K562 (cell line): ENCODE results near the gene GALM. TPM values are rescaled to one million over a fixed set of nuclear protein-coding genes. Genes with fewer than 3 reads are reported as not detected.
A peak's percentile ranks its signal among the peaks of the same experiment; 100 is the strongest.

ENCODE experiments used
- ATAC-seq: fragments of 200-7000 bp; cut with Tn5 transposase; 3 replicates; pipeline ENCODE4 v1.9.1; 2020; ENCODE audit warnings: moderate library complexity
- BruUV-seq: library from RNA; stranded (reverse); fragments of 400-500 nt; replicated peaks from 2 replicates; lab custom pipeline; 2021; lab: Mats Ljungman, UMichigan
- CTCF ChIA-PET: fragments of 300-600 bp; formaldehyde crosslinking; extraction: SDS; loops from one replicate; lab custom pipeline; 2021; ENCODE audit warnings: low intra/inter-chr PET ratio; lab: Yijun Ruan, JAX
- POLR2A ChIA-PET: fragments of 300-600, 350-650 bp; sonication (Branson Sonifier 250); formaldehyde crosslinking; extraction: SDS; loops from one replicate; lab custom pipeline; 2021; ENCODE audit warnings: antibody characterized with exemption, inconsistent platforms; lab: Yijun Ruan, JAX
- DNase-seq, 4 experiments: peaks; one replicate each; pipeline versions ENCODE4 v3.0.0 to v3.0.0-alpha.2; 2011 to 2018; ENCODE audit warnings: low spot score in 3 of 4, mixed read lengths in 3 of 4; ENCODE audit errors: extremely low read depth in 1 of 4
- FAIRE-seq: peaks from 2 replicates; lab custom pipeline; 2011; peaks lifted over from hg19 to GRCh38; lab: Jason Lieb, UNC
- H2AFZ ChIP-seq: 2 replicates; pipeline ENCODE4 v1.6.0; 2011; ENCODE audit warnings: low read depth, low read length, control low read depth, inconsistent platforms
- H3K27ac ChIP-seq: fragments of 200-600 bp; 3 replicates; pipeline ENCODE4 v1.8.0; 2011; ENCODE audit warnings: low read depth, mild to moderate bottlenecking, control low read depth, inconsistent platforms, low read length, moderate library complexity, mixed read lengths; ENCODE audit errors: extremely low read depth
- H3K27me3 ChIP-seq, 2 experiments: fragments of 300-600 bp in 1 of 2; 2 replicates in 1 of 2; 3 replicates in 1 of 2; pipeline versions ENCODE4 v1.6.0 to v1.8.0; 2011; ENCODE audit warnings: inconsistent platforms in 2 of 2, low read length in 2 of 2, mild to moderate bottlenecking in 1 of 2, mixed read lengths in 1 of 2, moderate library complexity in 1 of 2; ENCODE audit not compliant: control insufficient read depth in 2 of 2, insufficient read depth in 2 of 2
- H3K36me3 ChIP-seq: fragments of 300-600 bp; 3 replicates; pipeline ENCODE4 v1.8.0; 2011; ENCODE audit warnings: mild to moderate bottlenecking, low read length, inconsistent platforms; ENCODE audit not compliant: control insufficient read depth, insufficient read depth
- H3K4me1 ChIP-seq, 2 experiments: fragments of 200-600 bp in 1 of 2; replicated peaks in 1 of 2; 2 replicates in 1 of 2; 3 replicates in 1 of 2; pipeline versions ENCODE4 v1.5.1 to v1.8.0; 2011; ENCODE audit warnings: inconsistent platforms in 2 of 2, low read length in 2 of 2, mild to moderate bottlenecking in 1 of 2, mixed read lengths in 1 of 2, moderate library complexity in 1 of 2; ENCODE audit not compliant: control insufficient read depth in 2 of 2, insufficient read depth in 2 of 2
- H3K4me2 ChIP-seq: 2 replicates; pipeline ENCODE4 v1.6.1; 2011; ENCODE audit warnings: low read length, control low read depth, inconsistent platforms, mixed read lengths; ENCODE audit not compliant: insufficient read depth
- H3K4me3 ChIP-seq: fragments of 200-600 bp; sonication (generic), shearing (Covaris generic); 2 replicates; pipeline ENCODE4 v1.5.1; 2016; ENCODE audit warnings: control low read depth, inconsistent platforms
- H3K79me2 ChIP-seq: fragments of 200-600 bp; 3 replicates; pipeline ENCODE4 v1.8.0; 2011; ENCODE audit warnings: low read length, inconsistent platforms; ENCODE audit not compliant: control insufficient read depth, insufficient read depth
- H3K9ac ChIP-seq, 2 experiments: 2 replicates each; pipeline versions ENCODE4 v1.6.0 to v1.6.1; 2011; ENCODE audit warnings: low read depth in 2 of 2, low read length in 2 of 2, control low read depth in 1 of 2, inconsistent platforms in 1 of 2, mild to moderate bottlenecking in 1 of 2, mixed read lengths in 1 of 2; ENCODE audit not compliant: insufficient read depth in 1 of 2
- H3K9me1 ChIP-seq: one replicate; pipeline ENCODE4 v1.6.0; 2011; ENCODE audit warnings: inconsistent platforms, mild to moderate bottlenecking, low read length, moderate library complexity; ENCODE audit not compliant: control insufficient read depth, insufficient read depth
- H3K9me3 ChIP-seq: replicated peaks from 2 replicates; pipeline ENCODE4 v1.5.1; 2011; ENCODE audit warnings: low read depth, low read length, inconsistent platforms; ENCODE audit not compliant: control insufficient read depth, insufficient read depth
- H4K20me1 ChIP-seq: replicated peaks from 2 replicates; pipeline ENCODE4 v1.6.1; 2011; ENCODE audit warnings: low read length, inconsistent platforms, mixed read lengths; ENCODE audit not compliant: control insufficient read depth, insufficient read depth
- MYBL2 ChIP-seq, 2 experiments: fragments of 450-650 bp in 1 of 2; sonication (generic) in 1 of 2; formaldehyde crosslinking in 1 of 2; IDR thresholded peaks; 2 replicates each; pipeline versions ENCODE4 v1.6.1 to v1.8.1; 2017 to 2022; ENCODE audit warnings: borderline replicate concordance in 1 of 2, inconsistent platforms in 1 of 2, low read depth in 1 of 2, mild to moderate bottlenecking in 1 of 2, missing genetic modification reagents in 1 of 2, moderate library complexity in 1 of 2
- RBM14 ChIP-seq: fragments of 200-400 bp; formaldehyde crosslinking; IDR thresholded peaks from 2 replicates; pipeline ENCODE4 v1.6.1; 2018; ENCODE audit warnings: low read depth, mild to moderate bottlenecking, low read length, moderate library complexity, borderline replicate concordance; ENCODE audit not compliant: insufficient read depth
- RBM25 ChIP-seq: fragments of 200-400 bp; formaldehyde crosslinking; IDR thresholded peaks from 2 replicates; pipeline ENCODE4 v1.6.1; 2018; ENCODE audit warnings: low read length, low read depth, moderate library complexity; ENCODE audit not compliant: severe bottlenecking
- RCOR1 ChIP-seq, 2 experiments: IDR thresholded peaks; 2 replicates each; pipeline ENCODE4 v1.6.1; 2012; ENCODE audit warnings: low read depth in 2 of 2, low read length in 2 of 2, borderline replicate concordance in 1 of 2, improper control_type of control experiment in 1 of 2
- TAF7 ChIP-seq: fragments of 450-650 bp; IDR thresholded peaks from 2 replicates; pipeline ENCODE4 v1.6.1; 2016; ENCODE audit warnings: missing genetic modification characterization, missing compliant biosample characterization
- TEAD4 ChIP-seq, 2 experiments: sonication (generic) in 1 of 2; formaldehyde crosslinking in 1 of 2; IDR thresholded peaks; 2 replicates each; pipeline versions ENCODE4 v1.6.1 to v1.8.0; 2012 to 2022; ENCODE audit warnings: borderline replicate concordance in 1 of 2, inconsistent platforms in 1 of 2, low read length in 1 of 2, mild to moderate bottlenecking in 1 of 2, missing genetic modification reagents in 1 of 2
- ZNF121 ChIP-seq: sonication (generic); formaldehyde crosslinking; conservative IDR thresholded peaks from 2 replicates; pipeline ENCODE4 v1.8.0; 2022; ENCODE audit warnings: missing genetic modification reagents
- ZNF507 ChIP-seq: conservative IDR thresholded peaks from 2 replicates; pipeline ENCODE4 v1.6.1; 2017; ENCODE audit warnings: missing genetic modification characterization, missing compliant biosample characterization
- WGBS: fragments of 100-300 bp; shearing (Covaris generic); methylation state at CpG from one replicate; pipeline ENCODE4 v1.1.6; 2016; ENCODE audit warnings: low coverage, mixed read lengths; ENCODE audit not compliant: insufficient coverage; ENCODE audit errors: missing lambda C conversion rate; 5-methylcytosine and 5-hydroxymethylcytosine counted together
- in situ Hi-C: fragments of 300-500 bp; cut with MboI; formaldehyde crosslinking; loops from 4 replicates; pipeline ENCODE4 v1.15.0; 2018; ENCODE audit warnings: inconsistent platforms, mixed read lengths
- intact Hi-C: fragments of 100-400 bp; cut with micrococcal nuclease; formaldehyde crosslinking; loops from 2 replicates; pipeline ENCODE4 v1.14.2; 2022
- polyA plus RNA-seq, 8 experiments: library from polyadenylated mRNA; depleted of rRNA in 4 of 8; stranded (reverse) in 5 of 8; unstranded in 3 of 8; fragments of >200 nt; fragmentation: Nextera tagmentation in 2 of 8; fragmentation: Illumina TruSeq in 1 of 8; extraction: Ambion mirVana in 2 of 8; extraction: Trizol in 1 of 8; gene quantifications; 2 replicates each; pipeline versions ENCODE4 v1.2.1 to v1.2.3, GENCODE V29; 2011 to 2014; ENCODE audit warnings: inconsistent platforms in 1 of 8, missing spikeins in 1 of 8
- total RNA-seq, 7 experiments: library from RNA; depleted of rRNA in 6 of 7; stranded (reverse); fragments of >200 nt in 6 of 7; fragmentation: Illumina TruSeq in 2 of 7; extraction: Trizol in 2 of 7; gene quantifications; 2 replicates each; pipeline versions ENCODE4 v1.2.1 to v1.2.3, GENCODE V29; 2011 to 2021; ENCODE audit warnings: low replicate concordance in 1 of 7
- TF ChIP-seq, protein P1 (sequence below), 2 experiments: fragments of 450-650 bp; IDR thresholded peaks; 2 replicates each; pipeline ENCODE4 v1.6.1; 2018; ENCODE audit warnings: mild to moderate bottlenecking in 2 of 2, low read depth in 1 of 2; ENCODE audit not compliant: partially characterized antibody in 2 of 2

GALM gene
- total and polyA plus RNA-seq, 9 of the 15 experiments (the other 6 are each of a cell fraction or from before 2014, with no cell fraction given) = 22.1 to 51.7 (median 27.9) TPM

DNA sequence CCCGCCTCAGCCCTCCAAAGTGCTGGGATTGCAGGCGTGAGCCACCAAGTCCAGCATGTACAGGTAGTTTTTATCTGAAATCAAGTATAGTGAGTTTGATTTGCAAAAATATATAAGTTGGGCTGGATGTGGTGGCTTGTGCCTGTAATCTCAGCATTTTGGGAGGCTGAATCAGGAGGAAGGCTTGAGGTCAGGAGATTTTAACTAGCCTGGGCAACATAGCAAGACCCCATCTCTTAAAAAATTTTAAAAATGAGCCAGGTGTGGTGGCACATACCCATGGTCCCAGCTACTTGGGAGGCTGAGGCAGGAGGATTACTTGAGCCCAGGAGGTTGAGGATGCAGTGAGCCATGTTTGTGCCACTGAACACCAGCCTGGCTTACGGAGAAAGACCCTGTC lies 5.6 kb upstream of the GALM start:
- peaks cover 0 to 5% of the 10 kb centered on the region in 2 experiments; a peak in 2 of 5 replicates for H3K4me1 ChIP-seq
- H4K20me1 ChIP-seq = no peaks in the 10 kb centered on the region
- no peaks in the 10 kb centered on the region for H3K27me3 ChIP-seq
- no peaks in the 10 kb centered on the region for H3K79me2 ChIP-seq
- no peak overlapping the region for H3K4me3 ChIP-seq
- in situ Hi-C loops (no loop called here), intact Hi-C loops (no loop called here)
- H3K27ac ChIP-seq = no peak overlapping the region
- no peaks in the 10 kb centered on the region for H3K9me1 ChIP-seq
- ChIA-PET POLR2A (interaction anchor here (1.2 kb wide), 1 partner anchor 55 kb away, joined by 3 read pairs; no protein-coding TSS in a partner anchor), CTCF (no interaction called here)
- H2AFZ ChIP-seq = no peak overlapping the region
- no peaks in the 10 kb centered on the region for H3K9me3 ChIP-seq
- H3K4me2 ChIP-seq = no peak overlapping the region
- ATAC-seq (no peak), FAIRE-seq (no peak), DNase-seq (no peak)
- H3K36me3 ChIP-seq = no peaks in the 10 kb centered on the region
- BruUV-seq = no TSS peak
- H3K9ac ChIP-seq = no peak overlapping the region
- 96% methylated on average over 3 of the region's 3 CpGs for WGBS
- TF ChIP-seq TAF7 (no peak), RCOR1 (IDR thresholded peaks at IDR 0.05; ENCODE audit: borderline replicate concordance in 1 of 2, low read depth in 2 of 2, low read length in 2 of 2) (no peak), RBM25 (peak; percentile 52), ZNF121 (CRISPR knock-in tag) (peak; percentile 72)

DNA sequence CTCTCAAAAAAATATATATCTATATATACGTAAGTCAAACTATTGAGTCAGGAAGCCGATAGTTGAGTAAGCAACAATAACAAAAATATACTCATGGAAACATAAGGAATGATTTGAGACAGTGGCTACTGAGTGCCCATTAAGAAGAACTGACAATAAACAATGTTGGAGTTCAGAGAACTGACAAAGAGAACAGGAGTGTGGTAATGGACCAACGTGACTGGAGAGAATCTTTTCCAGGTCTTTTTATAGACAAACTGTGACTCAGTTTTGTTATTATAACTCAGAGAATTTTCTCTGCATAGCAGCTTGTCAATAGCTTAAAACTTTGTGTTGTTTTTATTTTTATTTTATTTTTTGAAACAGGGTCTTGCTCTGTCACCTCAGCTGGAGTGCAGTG lies 4.6 kb upstream of the GALM start:
- Histone ChIP-seq H3K36me3 (no peaks in the 10 kb centered on the region), H3K9me1 (no peaks in the 10 kb centered on the region), H3K79me2 (peaks cover 3% of the 10 kb centered on the region; the same call in 1 of the 3 replicates), H3K4me2 (no peak overlapping the region), H3K4me3 (no peak overlapping the region), H3K27me3 (no peaks in the 10 kb centered on the region), H2AFZ (no peak overlapping the region), H3K9me3 (no peaks in the 10 kb centered on the region), H3K9ac (no peak overlapping the region), H3K4me1 (peaks cover 2 to 4% of the 10 kb centered on the region in 2 experiments; a peak in 4 of 5 replicates), H3K27ac (no peak overlapping the region), H4K20me1 (no peaks in the 10 kb centered on the region)
- no peak for DNase-seq
- POLR2A ChIA-PET = interaction anchor here (0.6 kb wide), 1 partner anchor 11 kb away, joined by 3 read pairs; no protein-coding TSS in a partner anchor
- TF ChIP-seq, protein P1, sequence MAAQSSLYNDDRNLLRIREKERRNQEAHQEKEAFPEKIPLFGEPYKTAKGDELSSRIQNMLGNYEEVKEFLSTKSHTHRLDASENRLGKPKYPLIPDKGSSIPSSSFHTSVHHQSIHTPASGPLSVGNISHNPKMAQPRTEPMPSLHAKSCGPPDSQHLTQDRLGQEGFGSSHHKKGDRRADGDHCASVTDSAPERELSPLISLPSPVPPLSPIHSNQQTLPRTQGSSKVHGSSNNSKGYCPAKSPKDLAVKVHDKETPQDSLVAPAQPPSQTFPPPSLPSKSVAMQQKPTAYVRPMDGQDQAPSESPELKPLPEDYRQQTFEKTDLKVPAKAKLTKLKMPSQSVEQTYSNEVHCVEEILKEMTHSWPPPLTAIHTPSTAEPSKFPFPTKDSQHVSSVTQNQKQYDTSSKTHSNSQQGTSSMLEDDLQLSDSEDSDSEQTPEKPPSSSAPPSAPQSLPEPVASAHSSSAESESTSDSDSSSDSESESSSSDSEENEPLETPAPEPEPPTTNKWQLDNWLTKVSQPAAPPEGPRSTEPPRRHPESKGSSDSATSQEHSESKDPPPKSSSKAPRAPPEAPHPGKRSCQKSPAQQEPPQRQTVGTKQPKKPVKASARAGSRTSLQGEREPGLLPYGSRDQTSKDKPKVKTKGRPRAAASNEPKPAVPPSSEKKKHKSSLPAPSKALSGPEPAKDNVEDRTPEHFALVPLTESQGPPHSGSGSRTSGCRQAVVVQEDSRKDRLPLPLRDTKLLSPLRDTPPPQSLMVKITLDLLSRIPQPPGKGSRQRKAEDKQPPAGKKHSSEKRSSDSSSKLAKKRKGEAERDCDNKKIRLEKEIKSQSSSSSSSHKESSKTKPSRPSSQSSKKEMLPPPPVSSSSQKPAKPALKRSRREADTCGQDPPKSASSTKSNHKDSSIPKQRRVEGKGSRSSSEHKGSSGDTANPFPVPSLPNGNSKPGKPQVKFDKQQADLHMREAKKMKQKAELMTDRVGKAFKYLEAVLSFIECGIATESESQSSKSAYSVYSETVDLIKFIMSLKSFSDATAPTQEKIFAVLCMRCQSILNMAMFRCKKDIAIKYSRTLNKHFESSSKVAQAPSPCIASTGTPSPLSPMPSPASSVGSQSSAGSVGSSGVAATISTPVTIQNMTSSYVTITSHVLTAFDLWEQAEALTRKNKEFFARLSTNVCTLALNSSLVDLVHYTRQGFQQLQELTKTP (IDR thresholded peaks at IDR 0.05; ENCODE audit: low read depth in 1 of 2, partially characterized antibody in 2 of 2) = no peak
- no peak for TF ChIP-seq TEAD4 (IDR thresholded peaks at IDR 0.05; ENCODE audit: low read length)
- no peak for TF ChIP-seq TEAD4 (CRISPR knock-in tag; IDR thresholded peaks at IDR 0.05; ENCODE audit: borderline replicate concordance)
- TF ChIP-seq MYBL2 (IDR thresholded peaks at IDR 0.05; ENCODE audit: low read depth) = no peak
- no peak for TF ChIP-seq MYBL2 (CRISPR knock-in tag; IDR thresholded peaks at IDR 0.05; ENCODE audit: borderline replicate concordance)
- no peak for TF ChIP-seq ZNF507 (tag)
- TF ChIP-seq RBM14 = no peak
- no TSS peak for BruUV-seq
- intact Hi-C loops = no loop called here
- in situ Hi-C loops = no loop called here
- ATAC-seq = no peak
- CTCF ChIA-PET = no interaction called here
- WGBS = 55% methylated on average over 3 of the region's 3 CpGs
- no peak for FAIRE-seq
